ENCODE measurements around the gene ACE. TPM values are rescaled to one million over a fixed set of nuclear protein-coding genes. Genes with fewer than 3 reads are reported as not detected.

Gene ACE
- total and polyA plus RNA-seq, 4 donors, result 1.1 to 6.9 (median 2.4) TPM

DNA sequence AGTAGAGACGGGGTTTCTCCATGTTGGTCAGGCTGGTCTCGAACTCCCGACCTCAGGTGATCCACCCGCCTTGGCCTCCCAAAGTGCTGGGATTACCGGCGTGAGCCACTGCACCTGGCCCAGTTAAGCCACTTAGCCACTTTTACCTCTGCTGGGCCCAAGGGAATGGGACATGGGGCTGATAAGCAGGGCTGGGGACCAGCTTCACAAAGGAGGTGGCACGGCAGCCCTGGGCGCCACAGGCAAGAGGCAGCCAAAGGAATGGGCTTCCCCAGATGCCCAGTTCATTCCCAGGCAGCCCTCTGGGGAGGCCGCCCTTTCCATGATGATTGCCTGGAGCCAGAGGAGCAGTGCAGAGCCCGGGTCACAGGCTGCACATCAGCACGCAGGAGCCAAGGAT is 25.7 kb upstream of the ACE start:
- peaks cover 2 to 8% (median 6%) of the 10 kb centered on the region in 4 donors for H3K4me1 ChIP-seq (ENCODE audit: control insufficient read depth in 4 of 4, insufficient read depth in 4 of 4, low read length in 3 of 4)
- WGBS, result 92% methylated on average over 11 of the region's 11 CpGs
- H3K36me3 ChIP-seq (ENCODE audit: control insufficient read depth in 4 of 4, insufficient read depth in 3 of 4, low read depth in 1 of 4, low read length in 3 of 4), result no peaks in the 10 kb centered on the region
- no peak overlapping the region for H3K27ac ChIP-seq (ENCODE audit: low read depth in 1 of 2, low read length in 2 of 2)
- H3K4me3 ChIP-seq (ENCODE audit: low read depth in 1 of 3, low read length in 3 of 3), result no peak overlapping the region
- no peak overlapping the region for H3K9ac ChIP-seq (ENCODE audit: low read depth in 1 of 2, low read length in 2 of 2)
- TF ChIP-seq EGR1 (IDR thresholded peaks at IDR 0.05; ENCODE audit: low read depth in 2 of 2) (no peak), YY1 (IDR thresholded peaks at IDR 0.05) (no peak), FOXA2 (IDR thresholded peaks at IDR 0.05) (no peak), RAD21 (IDR thresholded peaks at IDR 0.05) (no peak), GABPA (IDR thresholded peaks at IDR 0.05 in 1 of 2, conservative IDR thresholded peaks at IDR 0.05 in 1 of 2) (no peak), SP1 (IDR thresholded peaks at IDR 0.05) (no peak), TAF1 (conservative IDR thresholded peaks at IDR 0.05) (no peak), RXRA (IDR thresholded peaks at IDR 0.05) (no peak), HNF4G (IDR thresholded peaks at IDR 0.05) (no peak), NR2F2 (IDR thresholded peaks at IDR 0.05) (no peak), FOXA1 (IDR thresholded peaks at IDR 0.05) (no peak)
- TF ChIP-seq, protein P1, sequence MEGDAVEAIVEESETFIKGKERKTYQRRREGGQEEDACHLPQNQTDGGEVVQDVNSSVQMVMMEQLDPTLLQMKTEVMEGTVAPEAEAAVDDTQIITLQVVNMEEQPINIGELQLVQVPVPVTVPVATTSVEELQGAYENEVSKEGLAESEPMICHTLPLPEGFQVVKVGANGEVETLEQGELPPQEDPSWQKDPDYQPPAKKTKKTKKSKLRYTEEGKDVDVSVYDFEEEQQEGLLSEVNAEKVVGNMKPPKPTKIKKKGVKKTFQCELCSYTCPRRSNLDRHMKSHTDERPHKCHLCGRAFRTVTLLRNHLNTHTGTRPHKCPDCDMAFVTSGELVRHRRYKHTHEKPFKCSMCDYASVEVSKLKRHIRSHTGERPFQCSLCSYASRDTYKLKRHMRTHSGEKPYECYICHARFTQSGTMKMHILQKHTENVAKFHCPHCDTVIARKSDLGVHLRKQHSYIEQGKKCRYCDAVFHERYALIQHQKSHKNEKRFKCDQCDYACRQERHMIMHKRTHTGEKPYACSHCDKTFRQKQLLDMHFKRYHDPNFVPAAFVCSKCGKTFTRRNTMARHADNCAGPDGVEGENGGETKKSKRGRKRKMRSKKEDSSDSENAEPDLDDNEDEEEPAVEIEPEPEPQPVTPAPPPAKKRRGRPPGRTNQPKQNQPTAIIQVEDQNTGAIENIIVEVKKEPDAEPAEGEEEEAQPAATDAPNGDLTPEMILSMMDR (IDR thresholded peaks at IDR 0.05; ENCODE audit: low read depth, low read length, missing input control), result no peak
- TF ChIP-seq, protein P2, sequence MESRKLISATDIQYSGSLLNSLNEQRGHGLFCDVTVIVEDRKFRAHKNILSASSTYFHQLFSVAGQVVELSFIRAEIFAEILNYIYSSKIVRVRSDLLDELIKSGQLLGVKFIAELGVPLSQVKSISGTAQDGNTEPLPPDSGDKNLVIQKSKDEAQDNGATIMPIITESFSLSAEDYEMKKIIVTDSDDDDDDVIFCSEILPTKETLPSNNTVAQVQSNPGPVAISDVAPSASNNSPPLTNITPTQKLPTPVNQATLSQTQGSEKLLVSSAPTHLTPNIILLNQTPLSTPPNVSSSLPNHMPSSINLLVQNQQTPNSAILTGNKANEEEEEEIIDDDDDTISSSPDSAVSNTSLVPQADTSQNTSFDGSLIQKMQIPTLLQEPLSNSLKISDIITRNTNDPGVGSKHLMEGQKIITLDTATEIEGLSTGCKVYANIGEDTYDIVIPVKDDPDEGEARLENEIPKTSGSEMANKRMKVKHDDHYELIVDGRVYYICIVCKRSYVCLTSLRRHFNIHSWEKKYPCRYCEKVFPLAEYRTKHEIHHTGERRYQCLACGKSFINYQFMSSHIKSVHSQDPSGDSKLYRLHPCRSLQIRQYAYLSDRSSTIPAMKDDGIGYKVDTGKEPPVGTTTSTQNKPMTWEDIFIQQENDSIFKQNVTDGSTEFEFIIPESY (IDR thresholded peaks at IDR 0.05), result no peak
- TF ChIP-seq, protein P3, sequence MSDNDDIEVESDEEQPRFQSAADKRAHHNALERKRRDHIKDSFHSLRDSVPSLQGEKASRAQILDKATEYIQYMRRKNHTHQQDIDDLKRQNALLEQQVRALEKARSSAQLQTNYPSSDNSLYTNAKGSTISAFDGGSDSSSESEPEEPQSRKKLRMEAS (IDR thresholded peaks at IDR 0.05), result no peak
- TF ChIP-seq, protein P4, sequence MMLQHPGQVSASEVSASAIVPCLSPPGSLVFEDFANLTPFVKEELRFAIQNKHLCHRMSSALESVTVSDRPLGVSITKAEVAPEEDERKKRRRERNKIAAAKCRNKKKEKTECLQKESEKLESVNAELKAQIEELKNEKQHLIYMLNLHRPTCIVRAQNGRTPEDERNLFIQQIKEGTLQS (IDR thresholded peaks at IDR 0.05), result no peak
- no peaks in the 10 kb centered on the region for H3K27me3 ChIP-seq (ENCODE audit: control insufficient read depth in 4 of 4, insufficient read depth in 4 of 4, low read length in 3 of 4)
- no peak for DNase-seq (ENCODE audit: low spot score)
- no peaks in the 10 kb centered on the region for H3K9me3 ChIP-seq (ENCODE audit: control insufficient read depth in 4 of 4, low read length in 3 of 4)

DNA sequence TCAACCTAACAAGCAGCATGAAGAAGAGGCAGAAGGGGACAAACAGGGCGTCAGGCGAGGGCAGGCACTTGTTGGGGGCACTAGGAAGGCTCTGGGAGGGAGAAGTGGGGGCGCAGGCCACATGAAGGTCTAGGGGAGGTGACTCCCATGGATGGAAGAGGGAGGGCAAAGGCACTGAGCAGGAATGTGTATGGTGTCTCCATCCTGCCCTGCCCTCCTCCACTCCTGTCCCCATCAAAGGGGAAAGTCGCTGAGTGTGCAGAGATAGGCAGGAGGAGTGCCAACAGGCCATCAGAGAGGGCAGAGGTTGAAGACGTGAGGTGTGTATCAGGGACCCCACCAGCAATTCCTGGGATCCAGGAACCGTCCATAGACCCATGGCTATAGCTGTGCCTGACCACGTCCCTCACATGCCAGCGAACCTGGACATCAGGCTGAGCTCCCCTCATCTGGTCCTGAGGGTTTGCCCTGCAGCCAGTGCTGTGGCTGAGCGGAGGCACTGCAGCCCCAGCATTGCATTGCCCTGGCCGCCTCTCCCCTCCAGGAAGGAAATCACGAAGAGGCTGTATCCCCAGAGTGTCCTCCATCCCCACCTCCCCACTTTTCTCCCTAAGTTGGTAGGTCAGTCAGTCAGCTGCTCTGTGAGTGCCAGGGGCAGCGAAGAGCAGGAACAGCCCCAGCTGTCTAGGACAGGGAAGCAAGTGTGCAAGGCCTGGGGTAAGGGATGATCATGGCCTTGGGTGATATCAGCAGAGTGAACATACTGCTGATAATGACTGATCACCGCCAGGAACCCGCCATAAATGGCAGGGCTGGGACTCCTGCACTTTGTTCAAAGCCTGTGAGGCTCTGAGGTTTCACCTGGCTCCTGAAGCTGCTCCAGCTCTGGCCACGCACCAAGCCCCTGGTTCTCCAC is 24.6 kb upstream of the ACE start:
- Histone ChIP-seq H3K4me1 (ENCODE audit: control insufficient read depth in 4 of 4, insufficient read depth in 4 of 4, low read length in 3 of 4) (peaks cover 0 to under 1% (median 0%) of the 10 kb centered on the region in 4 donors), H3K36me3 (ENCODE audit: control insufficient read depth in 4 of 4, insufficient read depth in 3 of 4, low read depth in 1 of 4, low read length in 3 of 4) (no peaks in the 10 kb centered on the region), H3K4me3 (ENCODE audit: low read depth in 1 of 3, low read length in 3 of 3) (no peak overlapping the region), H3K9ac (ENCODE audit: low read depth in 1 of 2, low read length in 2 of 2) (no peak overlapping the region), H3K9me3 (ENCODE audit: control insufficient read depth in 4 of 4, low read length in 3 of 4) (no peaks in the 10 kb centered on the region), H3K27me3 (ENCODE audit: control insufficient read depth in 4 of 4, insufficient read depth in 4 of 4, low read length in 3 of 4) (no peaks in the 10 kb centered on the region), H3K27ac (ENCODE audit: low read depth in 1 of 2, low read length in 2 of 2) (no peak overlapping the region)
- DNase-seq (ENCODE audit: low spot score), result no peak
- WGBS, result 85% methylated on average over 15 of the region's 15 CpGs
- TF ChIP-seq, protein P3 (IDR thresholded peaks at IDR 0.05), result no peak
- no peak for TF ChIP-seq SP1 (IDR thresholded peaks at IDR 0.05)
- TF ChIP-seq, protein P4 (IDR thresholded peaks at IDR 0.05), result no peak
- TF ChIP-seq JUND (IDR thresholded peaks at IDR 0.05), result no peak
- no peak for TF ChIP-seq RXRA (IDR thresholded peaks at IDR 0.05)
- TF ChIP-seq, protein P1 (IDR thresholded peaks at IDR 0.05; ENCODE audit: low read depth, low read length, missing input control), result no peak
- no peak for TF ChIP-seq FOXA1 (IDR thresholded peaks at IDR 0.05)
- no peak for TF ChIP-seq EGR1 (IDR thresholded peaks at IDR 0.05; ENCODE audit: low read depth in 2 of 2)
- TF ChIP-seq, protein P2 (IDR thresholded peaks at IDR 0.05), result no peak
- TF ChIP-seq FOXA2 (IDR thresholded peaks at IDR 0.05), result no peak
- no peak for TF ChIP-seq HNF4G (IDR thresholded peaks at IDR 0.05)
- TF ChIP-seq YY1 (IDR thresholded peaks at IDR 0.05), result no peak
